Type B pancreatic cell (in vitro differentiated cells): ENCODE data around the gene PHLDB3. TPM values are rescaled to one million over a fixed set of nuclear protein-coding genes. Genes with fewer than 3 reads are reported as not detected.

Experiments used
- DNase-seq: peaks from one replicate; pipeline ENCODE4 v3.0.0; 2021; ENCODE audit warnings: mixed read lengths; ENCODE audit not compliant: unreplicated experiment; ENCODE audit errors: extremely low spot score
- H3K27ac Mint-ChIP-seq: 2 replicates; pipeline ENCODE4 v1.8.0; 2021; ENCODE audit warnings: mild to moderate bottlenecking, mixed read lengths
- H3K27me3 Mint-ChIP-seq: 2 replicates; pipeline ENCODE4 v1.8.0; 2021; ENCODE audit warnings: mixed read lengths
- H3K36me3 Mint-ChIP-seq: 2 replicates; pipeline ENCODE4 v1.8.0; 2021; ENCODE audit warnings: mixed read lengths
- H3K4me1 Mint-ChIP-seq: one replicate; pipeline ENCODE4 v1.8.0; 2021; ENCODE audit warnings: mixed read lengths; ENCODE audit not compliant: unreplicated experiment
- H3K4me3 Mint-ChIP-seq: 2 replicates; pipeline ENCODE4 v1.8.0; 2021; ENCODE audit warnings: mild to moderate bottlenecking, mixed read lengths
- H3K9me3 Mint-ChIP-seq: 2 replicates; pipeline ENCODE4 v1.8.0; 2021; ENCODE audit warnings: mixed read lengths
- CTCF ChIP-seq: fragments of 200-600 bp; sonication (generic); conservative IDR thresholded peaks from 2 replicates; pipeline ENCODE4 v1.5.0; 2021; ENCODE audit warnings: antibody characterized with exemption, mild to moderate bottlenecking
- total RNA-seq: library from RNA; stranded (reverse); gene quantifications from 2 replicates; pipeline ENCODE4 v1.2.1, GENCODE V29; 2021; ENCODE audit warnings: low replicate concordance

PHLDB3 gene
- total RNA-seq, 1 donor from 2014 or later: 37.9 TPM

- TF ChIP-seq CTCF: no peak
- no peak for DNase-seq
- H3K4me1 Mint-ChIP-seq: no peaks in the 10 kb centered on the region
- H3K27ac Mint-ChIP-seq: no peak overlapping the region
- H3K4me3 Mint-ChIP-seq: no peak overlapping the region
- H3K27me3 Mint-ChIP-seq: no peaks in the 10 kb centered on the region
- H3K36me3 Mint-ChIP-seq: peaks cover 1% of the 10 kb centered on the region
- H3K9me3 Mint-ChIP-seq: no peaks in the 10 kb centered on the region
Measured at GRCh38 chr19:43483281-43483680, 21.3 kb downstream of the PHLDB3 start.

- Mint-ChIP-seq H3K27me3 (no peaks in the 10 kb centered on the region), H3K36me3 (peaks cover 6% of the 10 kb centered on the region), H3K4me3 (no peak overlapping the region), H3K9me3 (no peaks in the 10 kb centered on the region), H3K4me1 (no peaks in the 10 kb centered on the region), H3K27ac (no peak overlapping the region)
- DNase-seq: no peak
- no peak for TF ChIP-seq CTCF
Measured at GRCh38 chr19:43482193-43482592, 22.4 kb downstream of the PHLDB3 start.

GRCh38 chr19:43481701-43482100, 22.8 kb downstream of the PHLDB3 start:
- H3K27me3 Mint-ChIP-seq: no peaks in the 10 kb centered on the region
- H3K27ac Mint-ChIP-seq: peak overlapping the region; percentile 14
- TF ChIP-seq CTCF: no peak
- peaks cover 6% of the 10 kb centered on the region for H3K36me3 Mint-ChIP-seq
- no peak overlapping the region for H3K4me3 Mint-ChIP-seq
- no peaks in the 10 kb centered on the region for H3K9me3 Mint-ChIP-seq
- no peaks in the 10 kb centered on the region for H3K4me1 Mint-ChIP-seq
- DNase-seq: no peak

- H3K27ac Mint-ChIP-seq: no peak overlapping the region
- H3K9me3 Mint-ChIP-seq: peaks cover under 1% of the 10 kb centered on the region
- H3K27me3 Mint-ChIP-seq: no peaks in the 10 kb centered on the region
- no peak overlapping the region for H3K4me3 Mint-ChIP-seq
- peaks cover 6% of the 10 kb centered on the region for H3K36me3 Mint-ChIP-seq
- no peak for DNase-seq
- H3K4me1 Mint-ChIP-seq: peaks cover 2% of the 10 kb centered on the region
- TF ChIP-seq CTCF: no peak
Measured at GRCh38 chr19:43480574-43480973, 24.0 kb downstream of the PHLDB3 start.

GRCh38 chr19:43479961-43480561, 24.5 kb downstream of the PHLDB3 start:
- H3K27ac Mint-ChIP-seq: no peak overlapping the region

More at GRCh38 chr19:43479961-43480561, 24.5 kb downstream of the PHLDB3 start:
- no peak for DNase-seq
- peaks cover 3% of the 10 kb centered on the region for H3K9me3 Mint-ChIP-seq
- no peak overlapping the region for H3K4me3 Mint-ChIP-seq
- peaks cover 7% of the 10 kb centered on the region for H3K4me1 Mint-ChIP-seq
- no peak for TF ChIP-seq CTCF
- H3K27me3 Mint-ChIP-seq: no peaks in the 10 kb centered on the region
- peaks cover 10% of the 10 kb centered on the region for H3K36me3 Mint-ChIP-seq
